HepG2 (cell line): ENCODE results near the gene DAZAP1. TPM values are rescaled to one million over a fixed set of nuclear protein-coding genes. Genes with fewer than 3 reads are reported as not detected.

Experiments used
- ATAC-seq: fragments of 200-7000 bp; cut with Tn5 transposase; 3 replicates; pipeline ENCODE4 v1.9.1; 2020; ENCODE audit warnings: mild to moderate bottlenecking, moderate library complexity
- BruUV-seq: library from RNA; stranded (reverse); fragments of 400-500 nt; replicated peaks from 2 replicates; lab custom pipeline; 2021; lab: Mats Ljungman, UMichigan
- CTCF ChIA-PET: fragments of 300-600 bp; formaldehyde crosslinking; extraction: SDS; loops from one replicate; lab custom pipeline; 2021; ENCODE audit warnings: low total read pairs, inconsistent platforms, low intra/inter-chr PET ratio; lab: Yijun Ruan, JAX
- POLR2A ChIA-PET: fragments of 350-600 bp; sonication (Branson Sonifier 250); formaldehyde crosslinking; loops from one replicate; lab custom pipeline; 2020; ENCODE audit warnings: antibody characterized with exemption, inconsistent platforms; lab: Yijun Ruan, JAX
- DNase-seq: peaks from one replicate; pipeline ENCODE4 v3.0.0-alpha.2; 2015; ENCODE audit warnings: low spot score
- FAIRE-seq: peaks from 3 replicates; lab custom pipeline; 2011; peaks lifted over from hg19 to GRCh38; lab: Jason Lieb, UNC
- H2AFZ ChIP-seq: one replicate; pipeline ENCODE4 v1.6.1; 2011; ENCODE audit warnings: low read length, inconsistent platforms
- H3K27ac ChIP-seq: fragments of 300-600 bp; 3 replicates; pipeline ENCODE4 v1.8.0; 2011; ENCODE audit warnings: mixed run types, mild to moderate bottlenecking, mixed read lengths, low read length, inconsistent platforms; ENCODE audit not compliant: insufficient read depth; ENCODE audit errors: extremely low read length
- H3K27me3 ChIP-seq, 2 experiments: fragments of 200-600 bp in 1 of 2; 2 replicates in 1 of 2; 3 replicates in 1 of 2; pipeline versions ENCODE4 v1.6.0 to v1.8.0; 2011; ENCODE audit warnings: low read length in 2 of 2, mild to moderate bottlenecking in 2 of 2, moderate library complexity in 2 of 2, inconsistent platforms in 1 of 2; ENCODE audit not compliant: insufficient read depth in 2 of 2, control insufficient read depth in 1 of 2
- H3K36me3 ChIP-seq, 2 experiments: fragments of 200-600 bp in 1 of 2; replicated peaks in 1 of 2; 2 replicates in 1 of 2; 3 replicates in 1 of 2; pipeline versions ENCODE4 v1.5.1 to v1.8.0; 2011; ENCODE audit warnings: low read length in 2 of 2, inconsistent platforms in 1 of 2; ENCODE audit not compliant: insufficient read depth in 2 of 2, control insufficient read depth in 1 of 2
- H3K4me1 ChIP-seq: 2 replicates; pipeline ENCODE4 v1.5.1; 2012; ENCODE audit warnings: low read length, inconsistent platforms; ENCODE audit not compliant: insufficient read depth
- H3K4me2 ChIP-seq: 2 replicates; pipeline ENCODE4 v1.6.0; 2011; ENCODE audit warnings: low read depth, low read length, inconsistent platforms
- H3K4me3 ChIP-seq, 3 experiments: fragments of 200-600 bp in 1 of 3; sonication (generic), shearing (Covaris generic) in 1 of 3; replicated peaks in 1 of 3; 2 replicates each; pipeline ENCODE4 v1.5.1; 2011 to 2016; ENCODE audit warnings: low read length in 3 of 3, inconsistent platforms in 2 of 3, low read depth in 2 of 3, mild to moderate bottlenecking in 2 of 3, control low read depth in 1 of 3, mixed read lengths in 1 of 3; ENCODE audit not compliant: insufficient read depth in 1 of 3
- H3K79me2 ChIP-seq: one replicate; pipeline ENCODE4 v1.6.1; 2011; ENCODE audit warnings: low read length, inconsistent platforms; ENCODE audit not compliant: insufficient read depth
- H3K9ac ChIP-seq: 2 replicates; pipeline ENCODE4 v1.6.0; 2011; ENCODE audit warnings: mild to moderate bottlenecking, low read depth, low read length, inconsistent platforms; ENCODE audit not compliant: insufficient read depth
- H3K9me3 ChIP-seq: 2 replicates; pipeline ENCODE4 v1.5.1; 2012; ENCODE audit warnings: mild to moderate bottlenecking, low read length
- H4K20me1 ChIP-seq: 2 replicates; pipeline ENCODE4 v1.6.0; 2011; ENCODE audit warnings: inconsistent platforms, mild to moderate bottlenecking, low read length, moderate library complexity; ENCODE audit not compliant: insufficient read depth
- RBFOX2 ChIP-seq: fragments of 200-400 bp; formaldehyde crosslinking; IDR thresholded peaks from 2 replicates; pipeline ENCODE4 v1.6.1; 2017; ENCODE audit warnings: low read depth, mild to moderate bottlenecking, low read length
- ZBTB33 ChIP-seq: sonication (generic); formaldehyde crosslinking; IDR thresholded peaks from 2 replicates; pipeline ENCODE4 v1.4.0; 2020; ENCODE audit warnings: missing genetic modification reagents
- ZNF451 ChIP-seq: sonication (generic); formaldehyde crosslinking; IDR thresholded peaks from 2 replicates; pipeline ENCODE4 v1.5.0; 2020; ENCODE audit warnings: mild to moderate bottlenecking, missing genetic modification reagents
- ZNF530 ChIP-seq: sonication (generic); formaldehyde crosslinking; IDR thresholded peaks from 2 replicates; pipeline ENCODE4 v1.5.0; 2020; ENCODE audit warnings: low read depth, mild to moderate bottlenecking, missing genetic modification reagents
- ZNF569 ChIP-seq: sonication (generic); formaldehyde crosslinking; IDR thresholded peaks from 2 replicates; pipeline ENCODE4 v1.5.0; 2020; ENCODE audit warnings: mild to moderate bottlenecking, missing genetic modification reagents, moderate library complexity, borderline replicate concordance
- WGBS: methylation state at CpG from one replicate; pipeline ENCODE4 v1.1.6; 2017; ENCODE audit warnings: low lambda C conversion rate; 5-methylcytosine and 5-hydroxymethylcytosine counted together
- in situ Hi-C: cut with HindIII; loops from 2 replicates; pipeline ENCODE4 v1.10.0; 2017; ENCODE audit warnings: low pct_unique_long_range_greater_than_20kb; ENCODE audit not compliant: extremely low pct_ligation_motif_present
- intact Hi-C: fragments of 100-400 bp; cut with micrococcal nuclease; formaldehyde crosslinking; loops from one replicate; pipeline ENCODE4 v1.10.0; 2022; ENCODE audit not compliant: unreplicated experiment
- polyA plus RNA-seq, 8 experiments: library from polyadenylated mRNA; depleted of rRNA in 3 of 8; stranded (reverse) in 7 of 8; unstranded in 1 of 8; fragments of >200 nt; fragmentation: Illumina TruSeq in 4 of 8; extraction: Trizol in 4 of 8; gene quantifications; 2 replicates each; pipeline versions ENCODE4 v1.2.1 to v1.2.3, GENCODE V29; 2011 to 2016; ENCODE audit warnings: low read depth in 4 of 8, missing spikeins in 1 of 8, mixed read lengths in 1 of 8; ENCODE audit not compliant: insufficient read depth in 1 of 8
- total RNA-seq, 5 experiments: library from RNA; depleted of rRNA; stranded (reverse); fragments of >200 nt; fragmentation: Illumina TruSeq; extraction: Trizol; gene quantifications; 2 replicates each; pipeline ENCODE4 v1.2.3, GENCODE V29; 2016; ENCODE audit warnings: low read depth in 1 of 5

DAZAP1 gene
- total and polyA plus RNA-seq, 2 of the 13 experiments (the other 11 are each of a cell fraction or from before 2014, with no cell fraction given) = 63.3 to 79.2 TPM

GRCh38 chr19:1386945-1387683, 20.3 kb upstream of the DAZAP1 start:
- ChIA-PET POLR2A (no interaction called here), CTCF (no interaction called here)
- H3K4me2 ChIP-seq = no peak overlapping the region
- no peak for FAIRE-seq
- H3K4me3 ChIP-seq = no peak overlapping the region
- H3K27me3 ChIP-seq = no peaks in the 10 kb centered on the region; a peak in 1 of 5 replicates
- no peak for ATAC-seq
- in situ Hi-C loops = no loop called here
- H2AFZ ChIP-seq = no peak overlapping the region
- H3K79me2 ChIP-seq = peaks cover 13% of the 10 kb centered on the region
- TF ChIP-seq ZBTB33 (0 out of 2 replicates have a peak, but pooled peaks have one; percentile 8), RBFOX2 (peak; percentile 33; the same call in 1 of the 2 replicates), ZNF530 (CRISPR knock-in tag) (no peak), ZNF451 (CRISPR knock-in tag) (no peak), ZNF569 (no peak)
- H3K27ac ChIP-seq = no peak overlapping the region
- peaks cover 8 to 28% of the 10 kb centered on the region in 2 experiments; a peak in 4 of 5 replicates for H3K36me3 ChIP-seq
- no peaks in the 10 kb centered on the region for H3K9me3 ChIP-seq
- intact Hi-C loops = no loop called here
- DNase-seq = no peak
- H4K20me1 ChIP-seq = no peaks in the 10 kb centered on the region
- no TSS peak for BruUV-seq
- no peak overlapping the region for H3K9ac ChIP-seq
- 98% methylated on average over 35 of the region's 39 CpGs for WGBS
- H3K4me1 ChIP-seq = peaks cover 18% of the 10 kb centered on the region
